ENCODE data around the gene MAGI3. TPM values are rescaled to one million over a fixed set of nuclear protein-coding genes. Genes with fewer than 3 reads are reported as not detected.

Gene MAGI3
- total RNA-seq, 3 donors from 2014 or later (not counting 1 experiment from before 2014, with no cell fraction given), result 0.61 to 1.6 (median 0.66) TPM

GRCh38 chr1:113439277-113439670 is 49.0 kb downstream of the MAGI3 start:
- peaks cover 5% of the 10 kb centered on the region for H3K9me3 ChIP-seq (ENCODE audit: control insufficient read depth, insufficient read depth, low read length)
- H3K4me1 ChIP-seq (ENCODE audit: control insufficient read depth, insufficient read depth, low read length), result no peaks in the 10 kb centered on the region
- H3K27me3 ChIP-seq (ENCODE audit: control insufficient read depth, insufficient read depth, low read length), result no peaks in the 10 kb centered on the region
- peaks cover 4% of the 10 kb centered on the region for H3K36me3 Mint-ChIP-seq
- H3K27ac Mint-ChIP-seq, result no peak overlapping the region
- no peak overlapping the region for H3K4me3 ChIP-seq (ENCODE audit: low read length)
- no peak for TF ChIP-seq CTCF (IDR thresholded peaks at IDR 0.05)
- DNase-seq (no peak), ATAC-seq (no peak)
- H3K36me3 ChIP-seq (ENCODE audit: control insufficient read depth, insufficient read depth, low read length), result no peaks in the 10 kb centered on the region
- H3K4me1 Mint-ChIP-seq, result no peaks in the 10 kb centered on the region
- intact Hi-C loops (cut with micrococcal nuclease), result no loop called here
- peaks cover 5 to 17% of the 10 kb centered on the region in 2 donors for H3K27me3 Mint-ChIP-seq (ENCODE audit: low read depth in 2 of 2)
- WGBS (ENCODE audit: insufficient coverage), result 81% methylated on average over 1 of the region's 2 CpGs
- peaks cover 0 to 2% of the 10 kb centered on the region in 2 donors for H3K9me3 Mint-ChIP-seq
- no peak overlapping the region for H3K27ac ChIP-seq (ENCODE audit: low read length)
- no peak overlapping the region for H3K4me3 Mint-ChIP-seq

- Histone ChIP-seq H3K27me3 (ENCODE audit: control insufficient read depth, insufficient read depth, low read length) (no peaks in the 10 kb centered on the region), H3K27ac (ENCODE audit: low read length) (no peak overlapping the region), H3K9me3 (ENCODE audit: control insufficient read depth, insufficient read depth, low read length) (peaks cover 6% of the 10 kb centered on the region), H3K36me3 (ENCODE audit: control insufficient read depth, insufficient read depth, low read length) (no peaks in the 10 kb centered on the region), H3K4me1 (ENCODE audit: control insufficient read depth, insufficient read depth, low read length) (no peaks in the 10 kb centered on the region), H3K4me3 (ENCODE audit: low read length) (no peak overlapping the region)
- WGBS (ENCODE audit: insufficient coverage), result 93% methylated on average over 2 of the region's 2 CpGs
- Mint-ChIP-seq H3K27me3 (ENCODE audit: low read depth in 2 of 2) (peaks cover 5 to 25% of the 10 kb centered on the region in 2 donors), H3K36me3 (peaks cover 13% of the 10 kb centered on the region), H3K4me3 (no peak overlapping the region), H3K9me3 (peaks cover 5 to 10% of the 10 kb centered on the region in 2 donors), H3K27ac (no peak overlapping the region), H3K4me1 (no peaks in the 10 kb centered on the region)
- DNase-seq, result no peak
- no peak for TF ChIP-seq CTCF (IDR thresholded peaks at IDR 0.05)
- ATAC-seq, result no peak
- intact Hi-C loops (cut with micrococcal nuclease), result no loop called here
These were observed 51.8 kb downstream of the MAGI3 start for GRCh38 chr1:113442131-113442530.

- H3K27ac ChIP-seq (ENCODE audit: low read length), result no peak overlapping the region
- Mint-ChIP-seq H3K4me1 (no peaks in the 10 kb centered on the region), H3K9me3 (peaks cover 6 to 10% of the 10 kb centered on the region in 2 donors), H3K27me3 (ENCODE audit: low read depth in 2 of 2) (peaks cover 4 to 16% of the 10 kb centered on the region in 2 donors), H3K27ac (no peak overlapping the region), H3K36me3 (peaks cover 13% of the 10 kb centered on the region), H3K4me3 (no peak overlapping the region)
- no peaks in the 10 kb centered on the region for H3K27me3 ChIP-seq (ENCODE audit: control insufficient read depth, insufficient read depth, low read length)
- H3K4me3 ChIP-seq (ENCODE audit: low read length), result no peak overlapping the region
- no peak for TF ChIP-seq CTCF (IDR thresholded peaks at IDR 0.05)
- no peaks in the 10 kb centered on the region for H3K4me1 ChIP-seq (ENCODE audit: control insufficient read depth, insufficient read depth, low read length)
- peaks cover 6% of the 10 kb centered on the region for H3K9me3 ChIP-seq (ENCODE audit: control insufficient read depth, insufficient read depth, low read length)
- ATAC-seq, result no peak
- no peak for DNase-seq
- H3K36me3 ChIP-seq (ENCODE audit: control insufficient read depth, insufficient read depth, low read length), result no peaks in the 10 kb centered on the region
- intact Hi-C loops (cut with micrococcal nuclease), result no loop called here
These were observed 54.5 kb downstream of the MAGI3 start for GRCh38 chr1:113444857-113445256.

GRCh38 chr1:113451710-113452109 is 61.4 kb downstream of the MAGI3 start:
- no peak overlapping the region for H3K4me3 ChIP-seq (ENCODE audit: low read length)
- no peak for TF ChIP-seq CTCF (IDR thresholded peaks at IDR 0.05)
- WGBS (ENCODE audit: insufficient coverage), result no CpG with 5 or more reads among the region's 1 CpG
- H3K36me3 ChIP-seq (ENCODE audit: control insufficient read depth, insufficient read depth, low read length), result no peaks in the 10 kb centered on the region
- H3K4me1 Mint-ChIP-seq, result no peaks in the 10 kb centered on the region
- peaks cover 0 to 2% of the 10 kb centered on the region in 2 donors for H3K9me3 Mint-ChIP-seq
- intact Hi-C loops (cut with micrococcal nuclease), result no loop called here
- H3K4me3 Mint-ChIP-seq, result no peak overlapping the region
- H3K36me3 Mint-ChIP-seq, result no peaks in the 10 kb centered on the region
- no peak for DNase-seq
- no peaks in the 10 kb centered on the region for H3K9me3 ChIP-seq (ENCODE audit: control insufficient read depth, insufficient read depth, low read length)
- no peak for ATAC-seq
- peaks cover 9 to 10% of the 10 kb centered on the region in 2 donors for H3K27me3 Mint-ChIP-seq (ENCODE audit: low read depth in 2 of 2)
- H3K27me3 ChIP-seq (ENCODE audit: control insufficient read depth, insufficient read depth, low read length), result no peaks in the 10 kb centered on the region
- no peaks in the 10 kb centered on the region for H3K4me1 ChIP-seq (ENCODE audit: control insufficient read depth, insufficient read depth, low read length)
- no peak overlapping the region for H3K27ac Mint-ChIP-seq
- no peak overlapping the region for H3K27ac ChIP-seq (ENCODE audit: low read length)

All from natural killer cell (primary cell).